Heart left ventricle (tissue), 13 donors: ENCODE results near the gene LGALS1.
"Not testable (repeated sequence)": the region's sequence is repeated elsewhere in the genome, so short reads cannot be mapped to it uniquely, and the experiment has no call there.

Experiments used
- POLR2A ChIP-seq, 2 donors: fragments of 450-650 bp; IDR thresholded peaks; one replicate each; pipeline ENCODE4 v1.6.1; 2017; ENCODE audit warnings: antibody characterized with exemption in 2 of 2, mild to moderate bottlenecking in 2 of 2, moderate library complexity in 2 of 2
- TF ChIP-seq, protein P1 (sequence below), 12 donors: fragments of 200-600 bp; sonication (generic) in 4 of 12; IDR thresholded peaks; one replicate each; pipeline versions ENCODE4 v1.5.0 to v1.8.0; 2018 to 2022; ENCODE audit warnings: antibody characterized with exemption in 12 of 12, mild to moderate bottlenecking in 5 of 12
- donor health status: ischemic (EF 13 %, LVEDD 7.1; RV severe dilation, severe dysfunction).
- donor health status: DM: no; HTN: yes; CAD: no.
- donor health status: DM: no; HTN: no; CAD: no.
- donor health status: ischemic (EF 25% LVEDD 6.9; RV normal size, moderate dysfunction).
- donor health status: ischemic (EF 25% LVEDD 5.7; RV mildly dilated, moderate dysfunction).
- donor health status: ischemic (EF 35%, LVEDD 5.7; RV mildly dilated, moderate dysfunction).
- donor health status: nonischemic (EF 11% LVEDD 7.7; RV severe dilation, severe dysfunction).
- donor health status: DM: yes; HTN: yes; CAD: no.
- donor health status: PGD.
- donor health status: ischemic (EF 29% LVEDD 5.4; RV normal size, mild dysfunction).
- donor health status: nonischemic (EF 23%, LVEDD 6.1; RV moderate dilation, normal function).

DNA sequence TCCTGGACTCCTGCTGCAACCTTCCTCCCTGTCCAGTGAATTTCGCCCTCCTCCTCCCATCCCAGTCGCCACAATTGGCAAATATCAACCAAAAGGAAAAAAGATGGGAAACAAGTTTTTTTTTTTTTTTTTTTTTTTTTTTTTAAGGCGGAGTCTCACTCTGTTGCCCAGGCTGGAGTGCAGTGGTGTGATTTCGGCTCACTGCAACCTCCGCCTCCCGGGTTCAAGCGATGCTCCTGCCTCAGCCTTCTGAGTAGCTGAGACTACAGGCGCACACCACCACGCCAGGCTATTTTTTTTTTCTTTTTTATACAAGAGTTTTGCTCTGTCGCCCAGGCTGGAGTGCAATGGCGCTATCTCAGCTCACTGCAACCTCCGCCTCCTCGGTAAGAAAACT, 20.8 kb downstream of the LGALS1 start:
- TF ChIP-seq, protein P1, sequence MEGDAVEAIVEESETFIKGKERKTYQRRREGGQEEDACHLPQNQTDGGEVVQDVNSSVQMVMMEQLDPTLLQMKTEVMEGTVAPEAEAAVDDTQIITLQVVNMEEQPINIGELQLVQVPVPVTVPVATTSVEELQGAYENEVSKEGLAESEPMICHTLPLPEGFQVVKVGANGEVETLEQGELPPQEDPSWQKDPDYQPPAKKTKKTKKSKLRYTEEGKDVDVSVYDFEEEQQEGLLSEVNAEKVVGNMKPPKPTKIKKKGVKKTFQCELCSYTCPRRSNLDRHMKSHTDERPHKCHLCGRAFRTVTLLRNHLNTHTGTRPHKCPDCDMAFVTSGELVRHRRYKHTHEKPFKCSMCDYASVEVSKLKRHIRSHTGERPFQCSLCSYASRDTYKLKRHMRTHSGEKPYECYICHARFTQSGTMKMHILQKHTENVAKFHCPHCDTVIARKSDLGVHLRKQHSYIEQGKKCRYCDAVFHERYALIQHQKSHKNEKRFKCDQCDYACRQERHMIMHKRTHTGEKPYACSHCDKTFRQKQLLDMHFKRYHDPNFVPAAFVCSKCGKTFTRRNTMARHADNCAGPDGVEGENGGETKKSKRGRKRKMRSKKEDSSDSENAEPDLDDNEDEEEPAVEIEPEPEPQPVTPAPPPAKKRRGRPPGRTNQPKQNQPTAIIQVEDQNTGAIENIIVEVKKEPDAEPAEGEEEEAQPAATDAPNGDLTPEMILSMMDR (IDR thresholded peaks at IDR 0.05): not testable (repeated sequence)
- not testable (repeated sequence) for TF ChIP-seq POLR2A (IDR thresholded peaks at IDR 0.05)
